Measurements from ENCODE around the gene DPP4. TPM values are rescaled to one million over a fixed set of nuclear protein-coding genes. Genes with fewer than 3 reads are reported as not detected.

DPP4 gene
- total and polyA plus RNA-seq, 2 of the 4 experiments (the other 2 are of a cell fraction): 13.2 to 19.0 TPM

GRCh38 chr2:162063281-162063680 lies 10.7 kb downstream of the DPP4 start:
- CTCF ChIA-PET: no interaction called here
- no peaks in the 10 kb centered on the region for H3K9me1 ChIP-seq (ENCODE audit: insufficient read depth, low read length)

More at GRCh38 chr2:162063281-162063680, 10.7 kb downstream of the DPP4 start:
- H3K79me1 ChIP-seq (ENCODE audit: low read depth in 1 of 2, low read length in 2 of 2): peaks cover 0 to 3% of the 10 kb centered on the region in 2 experiments; a peak in 1 of 4 replicates
- peaks cover 3% of the 10 kb centered on the region; the same call in 1 of the 2 replicates for H3K4me1 ChIP-seq (ENCODE audit: control insufficient read depth, insufficient read depth, low read length)
- peaks cover 5% of the 10 kb centered on the region; the same call in 1 of the 2 replicates for H3K36me3 ChIP-seq (ENCODE audit: control insufficient read depth, insufficient read depth, low read length)
- no peak for TF ChIP-seq MXI1 (IDR thresholded peaks at IDR 0.05; ENCODE audit: borderline replicate concordance, low read depth, low read length)
- no peak for TF ChIP-seq BHLHE40 (IDR thresholded peaks at IDR 0.05; ENCODE audit: low read depth, low read length)
- TF ChIP-seq POLR2A (IDR thresholded peaks at IDR 0.05; ENCODE audit: low read depth, low read length): no peak
- no peak for TF ChIP-seq MAZ (IDR thresholded peaks at IDR 0.05; ENCODE audit: borderline replicate concordance, low read depth, low read length)
- TF ChIP-seq FOS (IDR thresholded peaks at IDR 0.05; ENCODE audit: low read depth, low read length): no peak
- TF ChIP-seq, protein P1, sequence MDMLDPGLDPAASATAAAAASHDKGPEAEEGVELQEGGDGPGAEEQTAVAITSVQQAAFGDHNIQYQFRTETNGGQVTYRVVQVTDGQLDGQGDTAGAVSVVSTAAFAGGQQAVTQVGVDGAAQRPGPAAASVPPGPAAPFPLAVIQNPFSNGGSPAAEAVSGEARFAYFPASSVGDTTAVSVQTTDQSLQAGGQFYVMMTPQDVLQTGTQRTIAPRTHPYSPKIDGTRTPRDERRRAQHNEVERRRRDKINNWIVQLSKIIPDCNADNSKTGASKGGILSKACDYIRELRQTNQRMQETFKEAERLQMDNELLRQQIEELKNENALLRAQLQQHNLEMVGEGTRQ (IDR thresholded peaks at IDR 0.05; ENCODE audit: low read depth, low read length): no peak
- TF ChIP-seq MAFK (IDR thresholded peaks at IDR 0.05; ENCODE audit: low read depth, low read length): no peak
- TF ChIP-seq RAD21 (IDR thresholded peaks at IDR 0.05; ENCODE audit: low read length): no peak
- no peak for TF ChIP-seq ELK1 (IDR thresholded peaks at IDR 0.05; ENCODE audit: borderline replicate concordance, low read depth, low read length)
- TF ChIP-seq NFE2L2 (IDR thresholded peaks at IDR 0.05; ENCODE audit: low read depth, low read length): no peak
- no peak for TF ChIP-seq CHD1 (IDR thresholded peaks at IDR 0.05; ENCODE audit: low read depth, low read length)
- no peak for TF ChIP-seq RFX5 (IDR thresholded peaks at IDR 0.05; ENCODE audit: low read depth, low read length)
- TF ChIP-seq RCOR1 (IDR thresholded peaks at IDR 0.05; ENCODE audit: insufficient replicate concordance, low read length): no peak
- TF ChIP-seq CEBPB (IDR thresholded peaks at IDR 0.05; ENCODE audit: low read depth, low read length): no peak
- TF ChIP-seq, protein P2, sequence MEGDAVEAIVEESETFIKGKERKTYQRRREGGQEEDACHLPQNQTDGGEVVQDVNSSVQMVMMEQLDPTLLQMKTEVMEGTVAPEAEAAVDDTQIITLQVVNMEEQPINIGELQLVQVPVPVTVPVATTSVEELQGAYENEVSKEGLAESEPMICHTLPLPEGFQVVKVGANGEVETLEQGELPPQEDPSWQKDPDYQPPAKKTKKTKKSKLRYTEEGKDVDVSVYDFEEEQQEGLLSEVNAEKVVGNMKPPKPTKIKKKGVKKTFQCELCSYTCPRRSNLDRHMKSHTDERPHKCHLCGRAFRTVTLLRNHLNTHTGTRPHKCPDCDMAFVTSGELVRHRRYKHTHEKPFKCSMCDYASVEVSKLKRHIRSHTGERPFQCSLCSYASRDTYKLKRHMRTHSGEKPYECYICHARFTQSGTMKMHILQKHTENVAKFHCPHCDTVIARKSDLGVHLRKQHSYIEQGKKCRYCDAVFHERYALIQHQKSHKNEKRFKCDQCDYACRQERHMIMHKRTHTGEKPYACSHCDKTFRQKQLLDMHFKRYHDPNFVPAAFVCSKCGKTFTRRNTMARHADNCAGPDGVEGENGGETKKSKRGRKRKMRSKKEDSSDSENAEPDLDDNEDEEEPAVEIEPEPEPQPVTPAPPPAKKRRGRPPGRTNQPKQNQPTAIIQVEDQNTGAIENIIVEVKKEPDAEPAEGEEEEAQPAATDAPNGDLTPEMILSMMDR (conservative IDR thresholded peaks at IDR 0.05; ENCODE audit: low read depth, low read length): no peak
- no peak for TF ChIP-seq SMC3 (IDR thresholded peaks at IDR 0.05; ENCODE audit: low read depth, low read length)
- no peak overlapping the region for H3K14ac ChIP-seq (replicated peaks; ENCODE audit: low read depth, low read length)
- WGBS, 2 experiments (ENCODE audit: extremely low coverage in 2 of 2, insufficient read length in 1 of 2): no CpG with 5 or more reads among the region's 2 CpGs
- no peak overlapping the region for H4K5ac ChIP-seq (ENCODE audit: low read depth, low read length)
- H4K8ac ChIP-seq (ENCODE audit: low read depth in 2 of 2, low read length in 2 of 2): no peak overlapping the region
- intact Hi-C loops (cut with micrococcal nuclease) (no loop called here), in situ Hi-C loops (cut with MboI; ENCODE audit: low sequenced_read_pairs) (no loop called here), dilution Hi-C loops (cut with HindIII; ENCODE audit: low sequenced_read_pairs, unreplicated experiment) (no loop called here)
- H2AK9ac ChIP-seq (replicated peaks; ENCODE audit: low read depth, low read length, poor library complexity): no peak overlapping the region
- no peak overlapping the region for H2BK15ac ChIP-seq (ENCODE audit: low read depth, low read length)
- no peak overlapping the region for H3K56ac ChIP-seq (ENCODE audit: extremely low read depth, insufficient read depth, low read length)
- no peak overlapping the region for H3K23ac ChIP-seq (ENCODE audit: low read depth, low read length)
- no peak overlapping the region for H3K4ac ChIP-seq (ENCODE audit: low read depth, low read length)
- no peak overlapping the region for H2AFZ ChIP-seq (replicated peaks; ENCODE audit: low read length, poor library complexity)
- no peak overlapping the region for H3K18ac ChIP-seq (ENCODE audit: low read depth, low read length)
- no peak overlapping the region for H2BK20ac ChIP-seq (ENCODE audit: low read depth, low read length)
- no peak for DNase-seq
- peaks cover 2% of the 10 kb centered on the region; the same call in 1 of the 2 replicates for H3K9me3 ChIP-seq (ENCODE audit: control insufficient read depth, insufficient read depth, low read length)
- H3K27ac ChIP-seq (ENCODE audit: insufficient read depth, low read length): no peak overlapping the region
- no peak overlapping the region for H3K4me2 ChIP-seq (ENCODE audit: low read depth, low read length)
- no peak overlapping the region for H3K4me3 ChIP-seq (ENCODE audit: insufficient read depth, low read depth, low read length)
- no peaks in the 10 kb centered on the region for H4K20me1 ChIP-seq (ENCODE audit: insufficient read depth, low read length)
- no peak overlapping the region for H2BK120ac ChIP-seq (ENCODE audit: low read depth, low read length)
- POLR2A ChIA-PET (ENCODE audit: unreplicated experiment): no interaction called here
- no peak overlapping the region for H3K9ac ChIP-seq (ENCODE audit: low read depth, low read length)
- H3K27me3 ChIP-seq (ENCODE audit: control insufficient read depth, insufficient read depth, low read length): no peaks in the 10 kb centered on the region
- no peak overlapping the region for H2AK5ac ChIP-seq (ENCODE audit: low read depth, low read length)
- no TSS peak for BruUV-seq (replicated peaks)
- no peak overlapping the region for H4K91ac ChIP-seq (ENCODE audit: insufficient read depth, low read depth, low read length)
- no peak overlapping the region for H2BK5ac ChIP-seq (ENCODE audit: low read depth, low read length, poor library complexity, severe bottlenecking)
- no peak for ATAC-seq (ENCODE audit: low read depth)
